ENCODE data around the gene ENPP1.

GRCh38 chr6:131854803-131855202 lies 47.0 kb downstream of the ENPP1 start:
- no peak for TF ChIP-seq POLR2AphosphoS5 (IDR thresholded peaks at IDR 0.05; ENCODE audit: low read depth, low read length)
- no peak for TF ChIP-seq POLR2A (IDR thresholded peaks at IDR 0.05; ENCODE audit: low read depth, low read length)
- no peak for TF ChIP-seq TAF1 (IDR thresholded peaks at IDR 0.05; ENCODE audit: low read depth, low read length)
- TF ChIP-seq PAX5 (IDR thresholded peaks at IDR 0.05; ENCODE audit: insufficient read depth, low read length, severe bottlenecking): no peak
- TF ChIP-seq SPI1 (IDR thresholded peaks at IDR 0.05; ENCODE audit: low read depth, low read length): no peak
- no peak for TF ChIP-seq POU2F2 (IDR thresholded peaks at IDR 0.05; ENCODE audit: low read depth, low read length)
